Right ventricle myocardium inferior (tissue), 1 donor: Measurements from ENCODE around the gene MICALL2. TPM values are rescaled to one million over a fixed set of nuclear protein-coding genes. Genes with fewer than 3 reads are reported as not detected.
"Not testable (repeated sequence)": the region's sequence is repeated elsewhere in the genome, so short reads cannot be mapped to it uniquely, and the experiment has no call there.

Source experiments
- ATAC-seq: fragments of 200-7000 bp; cut with Tn5 transposase; one replicate; pipeline ENCODE4 v1.9.1; 2020; ENCODE audit warnings: mild to moderate bottlenecking, moderate library complexity
- DNase-seq: peaks from one replicate; pipeline ENCODE4 v3.0.0; 2021; ENCODE audit errors: missing footprints
- intact Hi-C: fragments of 100-400 bp; cut with DNase I; formaldehyde crosslinking; loops from one replicate; pipeline ENCODE4 v1.11.0; 2022
- total RNA-seq: library from RNA; stranded (reverse); fragmentation: NEBNext Ultra II Directional; extraction: Animal tissue kit (Norgen Biotek cat#: 25700); gene quantifications from one replicate; pipeline ENCODE4 v1.2.1, GENCODE V29; 2021
- donor health status: DM: no; HTN: yes; CAD: no; lungs with severe emphysema.

Gene MICALL2
- total RNA-seq, 1 donor from 2014 or later = 9.0 TPM

- intact Hi-C loops = loop anchor here (10.0 kb wide), 1 partner anchor 403 kb away; no protein-coding TSS in a partner anchor
- no peak for DNase-seq
- no peak for ATAC-seq
These were observed 2.0 kb downstream of the MICALL2 start for GRCh38 chr7:1457059-1457948.

- intact Hi-C loops = loop anchor here (10.0 kb wide), 1 partner anchor 401 kb away; no protein-coding TSS in a partner anchor
- ATAC-seq = no peak
- DNase-seq = no peak
These were observed 3.3 kb downstream of the MICALL2 start for GRCh38 chr7:1455955-1456354.

DNA sequence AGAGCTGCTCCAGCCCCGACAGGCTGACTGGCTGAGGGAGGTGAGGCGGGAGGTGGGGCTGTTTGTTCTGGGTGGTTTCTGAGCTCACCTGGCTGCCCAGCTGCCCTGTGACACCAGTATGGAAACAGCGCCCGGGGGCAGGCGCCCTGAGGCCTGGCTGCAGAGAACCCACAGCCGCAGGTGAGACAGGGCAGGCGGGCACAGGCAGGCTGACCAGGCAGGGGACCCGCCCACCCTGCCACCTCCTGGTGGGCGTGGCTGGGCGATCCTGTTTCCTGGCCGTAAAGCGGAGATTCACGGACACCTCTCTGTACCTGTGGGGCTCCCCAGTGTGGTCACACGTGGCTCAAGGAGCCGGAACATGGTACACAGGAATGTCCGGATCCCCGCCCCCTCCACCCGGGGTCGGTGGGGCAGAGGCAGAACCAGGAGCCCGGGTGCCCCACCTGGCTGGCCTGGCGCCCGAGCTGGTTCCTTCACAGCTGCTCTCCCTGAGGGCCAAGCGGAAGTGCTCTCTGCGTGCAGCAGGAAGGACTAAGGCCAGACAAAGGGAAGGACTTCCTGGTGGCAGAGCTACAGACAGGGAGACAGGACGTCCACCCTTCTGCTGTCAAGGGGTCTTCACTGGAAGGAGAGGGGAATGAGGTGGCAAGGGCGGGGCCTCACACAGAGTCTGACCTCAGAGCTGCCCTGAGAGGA lies 3.9 kb downstream of the MICALL2 start:
- DNase-seq (no peak), ATAC-seq (no peak)
- intact Hi-C loops = loop anchor here (10.0 kb wide), 1 partner anchor 401 kb away; no protein-coding TSS in a partner anchor

- DNase-seq (no peak), ATAC-seq (no peak)
- intact Hi-C loops = loop anchor here (10.0 kb wide), 1 partner anchor 400 kb away; no protein-coding TSS in a partner anchor
These were observed 4.7 kb downstream of the MICALL2 start for GRCh38 chr7:1454542-1454941.

DNA sequence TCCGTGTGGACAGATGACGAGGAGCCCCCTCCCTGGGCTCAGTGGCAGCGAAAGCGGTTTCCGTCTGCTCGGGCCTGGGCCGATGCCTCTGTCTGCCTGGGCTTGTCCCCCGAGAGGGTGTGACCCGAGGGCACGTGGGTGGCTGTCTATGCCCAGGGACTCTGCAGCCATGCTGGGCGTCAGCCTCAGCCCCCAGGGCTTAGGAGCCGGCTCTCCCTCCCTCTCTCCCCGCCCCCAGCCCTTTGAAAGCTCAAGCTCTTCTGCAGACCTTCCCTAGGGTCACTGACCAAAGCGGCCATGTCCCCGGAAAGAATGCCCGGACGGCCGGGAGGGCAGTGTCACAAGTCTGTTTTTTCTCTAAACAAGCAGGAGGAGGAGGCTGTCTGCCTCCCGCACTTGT lies 7.1 kb downstream of the MICALL2 start:
- intact Hi-C loops = loop anchor here (10.0 kb wide), 1 partner anchor 397 kb away; no protein-coding TSS in a partner anchor
- no peak for DNase-seq
- ATAC-seq = no peak

DNA sequence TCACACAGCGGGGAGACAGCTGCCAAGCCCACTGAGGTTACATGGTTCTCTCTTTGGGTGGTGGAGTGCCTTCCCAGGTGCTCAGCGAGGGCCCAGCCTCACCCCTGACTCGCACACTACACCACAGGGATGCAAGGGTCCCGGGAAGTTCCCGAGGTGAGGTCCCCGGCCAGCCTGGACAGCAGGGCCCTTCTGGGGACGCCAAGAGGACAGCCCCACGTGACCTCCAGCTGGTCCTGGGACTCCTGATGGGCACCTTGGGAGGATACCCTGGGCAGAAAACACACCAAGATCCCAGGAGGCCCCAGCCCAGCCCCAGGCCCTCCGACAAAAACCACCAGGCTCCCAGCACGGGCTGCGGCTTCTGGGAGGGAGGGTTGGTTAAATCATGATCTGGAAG lies 8.3 kb downstream of the MICALL2 start:
- DNase-seq (no peak), ATAC-seq (no peak)
- intact Hi-C loops = loop anchor here (10.0 kb wide), 1 partner anchor 396 kb away; no protein-coding TSS in a partner anchor

- ATAC-seq (no peak), DNase-seq (no peak)
- intact Hi-C loops = loop anchor here (10.0 kb wide), 1 partner anchor 396 kb away; no protein-coding TSS in a partner anchor
These were observed 8.8 kb downstream of the MICALL2 start for GRCh38 chr7:1450431-1450830.

GRCh38 chr7:1449951-1450350 lies 9.3 kb downstream of the MICALL2 start:
- intact Hi-C loops = loop anchor here (10.0 kb wide), 1 partner anchor 395 kb away; no protein-coding TSS in a partner anchor
- ATAC-seq (no peak), DNase-seq (no peak)

DNA sequence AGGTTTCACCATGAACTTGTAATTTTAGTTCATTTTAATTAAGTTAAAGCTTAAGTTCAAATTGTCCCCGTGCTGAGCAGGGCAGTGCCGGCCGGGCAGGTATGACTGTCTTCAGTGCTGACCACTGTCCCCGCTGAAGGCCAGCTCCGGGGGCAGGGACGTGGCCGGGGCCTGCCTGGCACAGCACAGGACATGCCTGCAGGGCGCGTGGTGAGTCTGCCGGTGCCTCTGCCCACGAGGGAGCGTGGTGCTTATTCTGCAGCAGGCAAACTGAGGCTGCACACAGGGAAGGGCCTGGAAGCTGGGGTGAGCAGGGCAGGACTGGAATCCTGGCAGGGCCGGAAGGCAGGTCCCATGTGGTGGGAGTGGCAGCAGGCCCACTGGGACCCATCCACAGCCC lies 9.8 kb downstream of the MICALL2 start:
- ATAC-seq = no peak
- no peak for DNase-seq
- intact Hi-C loops = no loop called here

DNA sequence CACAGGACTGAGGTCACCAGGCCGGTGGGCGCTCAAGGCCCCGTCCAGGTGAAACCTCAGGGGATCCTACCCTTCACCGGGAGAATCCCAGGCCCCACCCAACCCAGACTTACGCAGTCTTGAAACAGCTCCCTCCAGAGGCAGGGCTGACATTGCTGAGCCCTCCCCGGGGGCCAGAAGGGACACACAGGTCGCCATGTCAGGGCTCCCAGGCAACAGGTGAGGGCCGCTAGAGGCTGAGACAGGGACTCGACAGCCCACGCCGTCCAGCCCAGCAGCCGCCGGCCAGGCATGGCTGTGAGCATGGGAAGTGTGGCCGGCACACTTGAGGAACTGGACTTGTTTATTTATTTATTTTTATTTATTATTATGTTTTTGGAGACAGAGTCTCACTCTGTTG lies 10.3 kb downstream of the MICALL2 start:
- intact Hi-C loops = no loop called here
- ATAC-seq (no peak), DNase-seq (no peak)

DNA sequence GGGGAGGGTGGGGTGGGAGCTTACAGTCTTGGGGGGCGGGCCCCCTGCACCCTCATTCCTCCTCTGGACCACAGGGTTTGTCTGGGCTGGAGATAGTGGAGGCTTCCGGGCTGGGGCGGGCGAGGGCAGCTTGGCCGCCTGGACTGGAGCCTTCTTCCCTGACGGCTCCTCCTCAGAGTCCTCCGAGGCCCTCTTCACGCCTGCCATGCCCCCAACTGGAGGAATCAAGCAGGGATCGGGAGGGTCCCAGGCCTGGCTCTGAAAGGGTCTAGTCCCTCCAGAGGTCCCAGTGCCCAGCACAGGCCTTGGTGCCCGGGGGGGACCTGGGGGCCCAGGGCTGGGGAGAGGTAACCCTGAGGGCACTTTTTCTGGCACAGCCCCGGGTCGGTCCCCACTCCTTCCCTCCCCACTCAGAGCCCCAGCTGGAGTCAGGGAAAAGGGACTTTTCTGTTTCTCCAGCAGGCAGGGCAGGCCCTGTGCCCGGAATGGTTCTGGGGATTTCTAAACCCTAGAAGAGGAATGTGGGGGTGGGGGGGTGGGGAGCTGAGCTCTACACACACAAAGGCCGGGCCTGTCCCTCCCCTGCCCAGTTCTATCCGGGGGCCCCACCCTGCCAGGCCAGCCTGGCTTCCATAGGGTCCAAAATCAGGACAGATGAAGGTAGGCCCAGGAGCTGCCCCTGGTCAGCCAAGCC lies 11.6 kb downstream of the MICALL2 start:
- ATAC-seq = no peak
- DNase-seq = no peak
- intact Hi-C loops = no loop called here

GRCh38 chr7:1447112-1447511 lies 12.2 kb downstream of the MICALL2 start:
- no peak for ATAC-seq

GRCh38 chr7:1446620-1447032 lies 12.6 kb downstream of the MICALL2 start:
- ATAC-seq = no peak
- no peak for DNase-seq
- intact Hi-C loops = no loop called here

More at GRCh38 chr7:1447112-1447511, 12.2 kb downstream of the MICALL2 start:
- no peak for DNase-seq
- intact Hi-C loops = no loop called here

DNA sequence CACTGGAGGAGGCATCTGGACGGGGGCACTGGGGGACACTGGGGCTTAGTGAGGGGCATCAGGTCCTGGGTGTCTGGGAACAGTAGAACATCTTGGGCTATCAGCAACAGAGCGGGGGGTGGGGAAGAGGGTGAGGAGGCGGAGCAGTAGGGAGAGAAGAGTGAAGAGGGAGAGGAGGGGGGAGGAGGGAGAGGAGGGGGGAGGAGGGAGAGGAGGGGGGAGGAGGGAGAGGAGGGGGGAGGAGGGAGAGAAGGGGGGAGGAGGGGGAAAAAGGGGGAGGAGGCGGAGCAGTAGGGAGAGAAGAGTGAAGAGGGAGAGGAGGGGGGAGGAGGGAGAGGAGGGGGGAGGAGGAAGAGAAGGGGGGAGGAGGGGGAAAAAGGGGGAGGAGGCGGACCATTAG lies 13.2 kb downstream of the MICALL2 start:
- ATAC-seq, DNase-seq, intact Hi-C loops: not testable (repeated sequence)

- intact Hi-C loops = no loop called here
- no peak for ATAC-seq
- no peak for DNase-seq
These were observed 13.9 kb downstream of the MICALL2 start for GRCh38 chr7:1445341-1445740.

DNA sequence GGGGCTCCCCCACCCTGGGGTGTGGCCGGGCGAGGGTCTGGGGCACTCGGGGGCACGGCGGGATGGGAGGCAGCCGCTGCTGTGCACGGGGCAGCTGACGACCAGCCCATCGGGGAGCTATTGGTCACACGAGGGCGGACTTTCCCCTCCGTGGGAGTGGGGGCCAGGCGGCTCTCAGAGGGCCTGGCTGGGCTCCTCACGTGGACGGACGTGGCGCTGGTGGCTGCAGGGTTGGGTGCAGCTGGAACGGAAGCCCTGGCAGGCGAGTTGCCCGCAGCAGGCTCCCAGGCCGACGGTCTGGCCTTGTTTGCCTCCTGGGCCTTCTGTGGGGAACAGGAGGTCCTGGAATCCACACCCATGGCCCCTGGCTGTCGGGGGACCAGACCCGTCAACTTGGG lies 14.3 kb downstream of the MICALL2 start:
- intact Hi-C loops = no loop called here
- no peak for ATAC-seq

GRCh38 chr7:1444214-1444924 lies 14.9 kb downstream of the MICALL2 start:
- no peak for DNase-seq
- intact Hi-C loops = no loop called here
- ATAC-seq = no peak

More for the DNA sequence above, 14.3 kb downstream of the MICALL2 start:
- DNase-seq = no peak

GRCh38 chr7:1443587-1444200 lies 15.6 kb downstream of the MICALL2 start:
- intact Hi-C loops, ATAC-seq: not testable (repeated sequence)

More at GRCh38 chr7:1443587-1444200, 15.6 kb downstream of the MICALL2 start:
- DNase-seq = not testable (repeated sequence)
